ENCODE results near the gene SIAH3.

GRCh38 chr13:45811891-45812694, 39.5 kb downstream of the SIAH3 start:
- TF ChIP-seq, protein P1, sequence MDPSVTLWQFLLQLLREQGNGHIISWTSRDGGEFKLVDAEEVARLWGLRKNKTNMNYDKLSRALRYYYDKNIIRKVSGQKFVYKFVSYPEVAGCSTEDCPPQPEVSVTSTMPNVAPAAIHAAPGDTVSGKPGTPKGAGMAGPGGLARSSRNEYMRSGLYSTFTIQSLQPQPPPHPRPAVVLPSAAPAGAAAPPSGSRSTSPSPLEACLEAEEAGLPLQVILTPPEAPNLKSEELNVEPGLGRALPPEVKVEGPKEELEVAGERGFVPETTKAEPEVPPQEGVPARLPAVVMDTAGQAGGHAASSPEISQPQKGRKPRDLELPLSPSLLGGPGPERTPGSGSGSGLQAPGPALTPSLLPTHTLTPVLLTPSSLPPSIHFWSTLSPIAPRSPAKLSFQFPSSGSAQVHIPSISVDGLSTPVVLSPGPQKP (IDR thresholded peaks at IDR 0.05; ENCODE audit: low read depth, low read length) = no peak
- TF ChIP-seq FOXM1 (IDR thresholded peaks at IDR 0.05; ENCODE audit: low read depth, low read length) = no peak
- TF ChIP-seq CTCF (IDR thresholded peaks at IDR 0.05 in 2 of 3, conservative IDR thresholded peaks at IDR 0.05 in 1 of 3; ENCODE audit: control insufficient read depth in 2 of 3, extremely low read depth in 1 of 3, insufficient read depth in 1 of 3, low read depth in 3 of 3, low read length in 3 of 3) = no peak
- TF ChIP-seq, protein P2, sequence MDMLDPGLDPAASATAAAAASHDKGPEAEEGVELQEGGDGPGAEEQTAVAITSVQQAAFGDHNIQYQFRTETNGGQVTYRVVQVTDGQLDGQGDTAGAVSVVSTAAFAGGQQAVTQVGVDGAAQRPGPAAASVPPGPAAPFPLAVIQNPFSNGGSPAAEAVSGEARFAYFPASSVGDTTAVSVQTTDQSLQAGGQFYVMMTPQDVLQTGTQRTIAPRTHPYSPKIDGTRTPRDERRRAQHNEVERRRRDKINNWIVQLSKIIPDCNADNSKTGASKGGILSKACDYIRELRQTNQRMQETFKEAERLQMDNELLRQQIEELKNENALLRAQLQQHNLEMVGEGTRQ (IDR thresholded peaks at IDR 0.05; ENCODE audit: borderline replicate concordance, low read depth, low read length) = no peak
- TF ChIP-seq NFYB (IDR thresholded peaks at IDR 0.05; ENCODE audit: insufficient read depth, low read depth, low read length) = no peak
- no peak for TF ChIP-seq ZNF274 (IDR thresholded peaks at IDR 0.05; ENCODE audit: insufficient read depth, insufficient read length)
- no peak for TF ChIP-seq NRF1 (conservative IDR thresholded peaks at IDR 0.05; ENCODE audit: low read depth, low read length)
- TF ChIP-seq EZH2 (IDR thresholded peaks at IDR 0.05; ENCODE audit: borderline replicate concordance, control insufficient read depth, low read depth, low read length) = no peak
- TF ChIP-seq, protein P3, sequence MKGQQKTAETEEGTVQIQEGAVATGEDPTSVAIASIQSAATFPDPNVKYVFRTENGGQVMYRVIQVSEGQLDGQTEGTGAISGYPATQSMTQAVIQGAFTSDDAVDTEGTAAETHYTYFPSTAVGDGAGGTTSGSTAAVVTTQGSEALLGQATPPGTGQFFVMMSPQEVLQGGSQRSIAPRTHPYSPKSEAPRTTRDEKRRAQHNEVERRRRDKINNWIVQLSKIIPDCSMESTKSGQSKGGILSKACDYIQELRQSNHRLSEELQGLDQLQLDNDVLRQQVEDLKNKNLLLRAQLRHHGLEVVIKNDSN (IDR thresholded peaks at IDR 0.05; ENCODE audit: borderline replicate concordance, extremely low read length, insufficient read depth, low read depth, low read length) = no peak
- TF ChIP-seq POLR2A (IDR thresholded peaks at IDR 0.05; ENCODE audit: low read depth, low read length) = no peak
- no peak for TF ChIP-seq ZBTB11 (CRISPR knock-in tag; IDR thresholded peaks at IDR 0.05)

Data from GM12878 (cell line).